Raji (cell line): ENCODE data around the gene BMPR1A.

ENCODE experiments used
- POLR2A ChIP-seq: IDR thresholded peaks from 2 replicates; pipeline ENCODE4 v1.6.1; 2011; ENCODE audit warnings: low read depth, low read length, control low read depth; ENCODE audit not compliant: insufficient read depth

Gene BMPR1A

GRCh38 chr10:86941991-86942421 lies 185.6 kb downstream of the BMPR1A start:
- TF ChIP-seq POLR2A, result no peak

- no peak for TF ChIP-seq POLR2A
These were observed 186.3 kb downstream of the BMPR1A start for GRCh38 chr10:86942441-86943315.

- no peak for TF ChIP-seq POLR2A
These were observed 187.1 kb downstream of the BMPR1A start for GRCh38 chr10:86943316-86944030.

- no peak for TF ChIP-seq POLR2A
These were observed 187.6 kb downstream of the BMPR1A start for GRCh38 chr10:86944031-86944419.

GRCh38 chr10:86944471-86944870 lies 188.1 kb downstream of the BMPR1A start:
- TF ChIP-seq POLR2A, result no peak

- no peak for TF ChIP-seq POLR2A
These were observed 188.5 kb downstream of the BMPR1A start for GRCh38 chr10:86944907-86945306.

GRCh38 chr10:86945361-86946212 lies 189.2 kb downstream of the BMPR1A start:
- TF ChIP-seq POLR2A, result no peak

GRCh38 chr10:86946213-86947155 lies 190.1 kb downstream of the BMPR1A start:
- TF ChIP-seq POLR2A, result no peak

- no peak for TF ChIP-seq POLR2A
These were observed 193.9 kb downstream of the BMPR1A start for GRCh38 chr10:86950349-86950748.

- no peak for TF ChIP-seq POLR2A
These were observed 194.9 kb downstream of the BMPR1A start for GRCh38 chr10:86951184-86951761.

GRCh38 chr10:86952106-86952505 lies 195.7 kb downstream of the BMPR1A start:
- TF ChIP-seq POLR2A, result no peak

GRCh38 chr10:86953747-86954680 lies 197.6 kb downstream of the BMPR1A start:
- TF ChIP-seq POLR2A, result no peak
